Nephron (organoid): ENCODE measurements around the gene CXCR5.

ENCODE experiments used
- H3K27ac Mint-ChIP-seq, 3 experiments: 2 replicates each; pipeline ENCODE4 v1.8.0; 2020; ENCODE audit warnings: mixed read lengths in 3 of 3, mild to moderate bottlenecking in 2 of 3, moderate library complexity in 1 of 3
- H3K27me3 Mint-ChIP-seq: 2 replicates; pipeline ENCODE4 v1.8.0; 2021; ENCODE audit warnings: low read depth, mild to moderate bottlenecking, moderate library complexity, mixed read lengths
- H3K36me3 Mint-ChIP-seq: 2 replicates; pipeline ENCODE4 v1.8.0; 2020; ENCODE audit warnings: low read depth, mixed read lengths
- H3K4me1 Mint-ChIP-seq: 2 replicates; pipeline ENCODE4 v1.8.0; 2020; ENCODE audit warnings: mixed read lengths
- H3K4me3 Mint-ChIP-seq, 3 experiments: 2 replicates each; pipeline ENCODE4 v1.8.0; 2020; ENCODE audit warnings: mild to moderate bottlenecking in 3 of 3, mixed read lengths in 3 of 3, moderate library complexity in 2 of 3
- H3K9me3 Mint-ChIP-seq: 2 replicates; pipeline ENCODE4 v1.8.0; 2020; ENCODE audit warnings: mixed read lengths
- CTCF ChIP-seq, 3 experiments: fragments of 200-600 bp; sonication (generic); IDR thresholded peaks; one replicate each; pipeline ENCODE4 v1.5.0; 2021; ENCODE audit warnings: antibody characterized with exemption in 3 of 3; ENCODE audit not compliant: unreplicated experiment in 3 of 3

The CXCR5 gene

GRCh38 chr11:118933486-118933885 lies 49.8 kb downstream of the CXCR5 start:
- Mint-ChIP-seq H3K27ac (peak overlapping the region; percentile 36 to 88 (median 77)), H3K4me3 (peak overlapping the region in 1 of 3 experiments; percentile 56), H3K9me3 (no peaks in the 10 kb centered on the region), H3K4me1 (peaks cover 22% of the 10 kb centered on the region), H3K27me3 (peaks cover 3% of the 10 kb centered on the region), H3K36me3 (no peaks in the 10 kb centered on the region)
- TF ChIP-seq CTCF (IDR thresholded peaks at IDR 0.05; ENCODE audit: unreplicated experiment in 3 of 3): no peak

- Mint-ChIP-seq H3K9me3 (no peaks in the 10 kb centered on the region), H3K27ac (no peak overlapping the region), H3K4me1 (peaks cover 24% of the 10 kb centered on the region), H3K36me3 (no peaks in the 10 kb centered on the region), H3K27me3 (no peaks in the 10 kb centered on the region), H3K4me3 (no peak overlapping the region)
- TF ChIP-seq CTCF (IDR thresholded peaks at IDR 0.05; ENCODE audit: unreplicated experiment in 3 of 3): no peak
Observed at GRCh38 chr11:118935376-118935775, 51.7 kb downstream of the CXCR5 start.

GRCh38 chr11:118938491-118939403 lies 55.1 kb downstream of the CXCR5 start:
- peaks cover 7% of the 10 kb centered on the region for H3K27me3 Mint-ChIP-seq
- no peak overlapping the region for H3K4me3 Mint-ChIP-seq
- no peaks in the 10 kb centered on the region for H3K36me3 Mint-ChIP-seq
- no peak for TF ChIP-seq CTCF (IDR thresholded peaks at IDR 0.05; ENCODE audit: unreplicated experiment in 3 of 3)
- no peaks in the 10 kb centered on the region for H3K9me3 Mint-ChIP-seq
- H3K27ac Mint-ChIP-seq: peak overlapping the region; percentile 33 to 69 (median 35)
- peaks cover 12% of the 10 kb centered on the region for H3K4me1 Mint-ChIP-seq

GRCh38 chr11:118939404-118939915 lies 55.8 kb downstream of the CXCR5 start:
- H3K4me1 Mint-ChIP-seq: peaks cover 11% of the 10 kb centered on the region
- TF ChIP-seq CTCF (IDR thresholded peaks at IDR 0.05; ENCODE audit: unreplicated experiment in 3 of 3): no peak
- no peaks in the 10 kb centered on the region for H3K36me3 Mint-ChIP-seq
- H3K9me3 Mint-ChIP-seq: no peaks in the 10 kb centered on the region
- no peak overlapping the region for H3K4me3 Mint-ChIP-seq
- peaks cover 7% of the 10 kb centered on the region for H3K27me3 Mint-ChIP-seq
- H3K27ac Mint-ChIP-seq: peak overlapping the region; percentile 33 to 69 (median 35)

GRCh38 chr11:118939953-118940598 lies 56.4 kb downstream of the CXCR5 start:
- no peaks in the 10 kb centered on the region for H3K9me3 Mint-ChIP-seq
- no peaks in the 10 kb centered on the region for H3K36me3 Mint-ChIP-seq
- peaks cover 7% of the 10 kb centered on the region for H3K27me3 Mint-ChIP-seq
- peaks cover 13% of the 10 kb centered on the region for H3K4me1 Mint-ChIP-seq
- H3K4me3 Mint-ChIP-seq: no peak overlapping the region
- TF ChIP-seq CTCF (IDR thresholded peaks at IDR 0.05; ENCODE audit: unreplicated experiment in 3 of 3): no peak
- peak overlapping the region in 2 of 3 experiments; percentile 44 to 78 for H3K27ac Mint-ChIP-seq
